HG03457 (cell line): Measurements from ENCODE around the gene GLTP.
"Not testable (repeated sequence)": the region's sequence is repeated elsewhere in the genome, so short reads cannot be mapped to it uniquely, and the experiment has no call there.

ENCODE experiments used
- ATAC-seq: cut with Tn5 transposase; IDR thresholded peaks from one replicate; pipeline ENCODE4 v1.9.1; 2021; ENCODE audit warnings: moderate number of reproducible peaks; ENCODE audit not compliant: unreplicated experiment

GLTP gene

DNA sequence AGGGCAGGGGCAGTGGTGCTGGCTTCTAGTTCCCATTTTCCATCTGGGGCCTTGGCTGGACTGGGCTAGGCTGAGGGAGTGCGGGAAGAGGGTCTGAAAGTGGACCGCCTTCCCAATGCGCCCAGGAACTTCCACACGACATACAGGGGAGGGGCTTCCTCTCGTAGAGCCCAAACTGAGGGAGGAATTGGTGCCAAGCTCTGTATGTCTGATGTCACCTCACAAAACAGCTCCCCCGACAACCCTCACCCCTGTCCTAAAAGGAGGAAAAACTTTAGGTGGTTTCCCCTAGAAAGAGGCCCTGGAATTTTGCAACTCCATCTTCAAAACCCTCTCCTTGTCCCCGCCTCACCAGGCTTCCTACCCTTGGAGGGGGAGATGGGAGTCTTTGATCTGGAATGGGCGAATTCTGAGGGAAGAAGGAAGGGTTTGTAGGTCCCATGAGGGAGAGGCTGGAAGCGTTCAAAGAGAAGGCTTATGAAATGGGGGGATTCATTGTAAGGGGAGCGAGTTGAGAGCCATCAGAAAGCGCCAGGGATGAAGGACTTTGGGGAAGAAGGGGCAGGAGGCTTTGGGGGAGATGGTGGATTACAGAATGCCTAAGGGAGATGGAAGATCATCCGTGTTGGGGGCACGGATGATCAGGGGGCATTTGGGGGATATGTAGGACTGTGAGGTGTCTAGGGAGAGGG is 844 bp downstream of the GLTP start:
- no peak for ATAC-seq

DNA sequence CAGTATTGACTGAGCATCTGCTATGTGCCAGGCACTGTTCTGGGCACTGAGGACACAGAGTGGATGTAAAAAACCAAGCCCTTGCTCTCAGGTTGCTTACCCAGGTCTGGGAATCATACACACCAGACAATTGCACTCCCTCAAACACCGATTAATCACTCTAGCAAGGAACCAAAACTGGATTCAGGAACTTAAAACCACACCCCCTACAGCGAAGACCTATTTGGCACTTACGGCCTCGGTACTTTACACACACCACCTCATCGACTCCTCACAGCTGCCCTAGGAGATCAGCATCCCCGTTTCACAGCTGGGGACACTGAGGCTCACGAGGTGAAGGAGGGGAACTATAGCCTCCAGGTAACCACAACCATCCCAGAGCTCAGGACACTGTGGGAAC is 1.6 kb downstream of the GLTP start:
- ATAC-seq = no peak

DNA sequence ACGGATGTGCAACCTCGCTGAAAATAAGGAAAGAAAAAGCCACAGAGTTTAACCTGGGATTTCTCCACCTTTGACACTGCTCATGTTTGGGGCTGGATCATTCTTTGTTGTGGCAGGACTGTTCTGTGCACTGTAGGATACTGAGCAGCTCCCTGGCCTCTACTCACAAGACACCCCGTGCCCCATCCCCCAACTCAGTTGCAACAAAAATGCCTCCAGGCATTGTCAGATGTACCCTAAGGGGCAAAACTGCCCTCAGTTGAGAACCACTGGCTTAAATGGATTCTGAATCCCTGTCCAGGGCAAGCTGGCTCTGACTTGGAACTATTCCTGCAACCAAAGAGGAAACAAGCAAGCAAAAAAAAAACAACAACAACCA is 2.1 kb downstream of the GLTP start:
- ATAC-seq = no peak

DNA sequence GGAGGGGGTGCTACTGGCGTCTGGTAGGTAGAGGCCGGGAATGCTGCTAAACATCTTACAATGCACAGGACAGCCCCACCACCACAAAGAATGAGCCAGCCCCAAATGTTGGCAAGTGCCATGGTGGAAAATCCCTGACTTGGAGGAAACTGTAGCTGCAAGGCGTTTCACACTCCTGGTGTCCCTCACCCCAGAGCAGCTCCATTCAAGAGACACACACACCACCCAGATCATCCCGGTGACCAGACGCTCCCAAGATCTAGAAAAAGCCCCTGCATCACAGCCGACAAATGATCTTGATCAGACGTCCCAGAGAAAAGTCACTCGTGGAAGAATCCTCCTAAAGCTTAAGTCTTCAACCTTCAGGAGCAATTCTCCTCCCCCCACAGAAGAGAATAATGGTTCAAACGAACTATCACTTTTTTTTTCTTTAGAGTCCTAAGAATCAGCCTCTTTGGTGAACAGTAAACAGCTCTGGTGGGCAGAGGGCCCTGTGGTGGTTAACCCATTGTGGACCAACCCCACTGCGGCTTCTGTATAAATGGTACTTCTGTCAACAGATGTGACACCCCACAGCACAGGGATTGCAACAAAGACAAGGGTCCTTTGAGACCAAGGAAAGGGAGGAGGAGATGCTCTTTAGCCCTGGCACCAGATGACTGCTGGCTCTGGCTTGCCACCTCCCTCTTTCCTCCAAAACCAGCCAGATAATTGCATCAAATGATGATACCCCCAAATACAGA is 2.7 kb downstream of the GLTP start:
- ATAC-seq = no peak

DNA sequence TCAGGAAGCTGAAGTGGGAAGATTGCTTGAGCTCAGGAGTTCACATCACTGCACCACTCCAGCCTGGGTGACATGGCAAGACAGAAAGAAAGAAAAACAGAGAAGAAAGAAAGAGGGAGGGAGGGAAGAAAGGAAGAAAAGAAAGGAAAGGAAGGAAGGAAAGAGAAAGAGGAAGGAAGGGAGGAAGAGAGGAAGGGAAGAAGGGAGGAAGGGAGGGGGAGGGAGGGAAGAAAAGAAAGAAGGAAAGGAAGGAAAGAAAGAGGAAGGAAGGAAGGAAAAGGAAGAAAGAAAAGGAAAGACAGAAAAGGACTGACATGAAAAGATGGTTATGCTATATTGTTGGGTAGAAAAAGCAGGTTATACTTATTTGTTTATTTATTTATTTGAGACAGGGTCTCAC is 3.9 kb downstream of the GLTP start:
- ATAC-seq = no peak

DNA sequence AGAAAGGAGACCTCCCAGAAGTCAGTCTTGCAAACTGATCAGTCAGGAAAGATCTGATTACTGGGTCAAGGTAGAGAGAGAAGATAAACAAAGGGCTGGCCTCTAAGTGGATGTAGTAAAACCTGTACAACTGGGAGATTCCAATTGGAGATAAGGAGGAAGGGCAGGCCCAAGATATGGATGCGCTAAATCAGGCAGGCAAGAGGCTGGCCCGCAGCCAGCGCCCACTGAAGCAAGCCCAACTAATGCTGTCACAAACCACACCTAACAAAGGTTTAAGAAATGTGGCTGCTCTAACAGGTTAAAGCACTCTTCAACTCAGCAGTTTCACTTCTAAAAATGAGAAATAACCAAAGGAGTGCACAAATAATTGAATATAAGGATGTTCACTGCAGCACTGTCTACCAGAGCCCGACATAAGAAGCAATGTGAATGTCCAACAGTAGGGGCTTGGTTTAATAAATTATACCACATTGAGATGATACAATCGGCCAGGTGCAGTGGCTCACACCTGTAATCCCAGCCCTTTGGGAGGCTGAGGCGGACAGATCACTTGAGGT is 4.7 kb downstream of the GLTP start:
- ATAC-seq = no peak

DNA sequence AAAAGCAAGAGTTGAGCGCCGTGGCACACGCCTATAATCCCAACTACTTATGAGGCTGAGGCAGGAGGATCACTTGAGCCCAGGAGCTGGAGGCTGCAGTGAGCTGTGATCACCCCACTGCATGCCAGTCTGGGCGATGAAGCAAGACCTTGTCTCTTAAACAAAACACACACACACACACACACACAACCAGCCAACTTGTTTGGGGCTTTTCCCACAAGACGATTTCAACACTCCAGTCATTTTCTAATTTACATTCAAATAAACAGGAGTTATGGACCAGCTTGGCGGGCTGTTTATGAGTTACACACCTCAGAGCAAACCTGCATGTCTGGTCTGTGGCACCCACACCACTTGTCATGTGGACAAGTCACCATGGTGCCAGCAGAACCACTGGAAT is 6.7 kb downstream of the GLTP start:
- ATAC-seq = no peak

DNA sequence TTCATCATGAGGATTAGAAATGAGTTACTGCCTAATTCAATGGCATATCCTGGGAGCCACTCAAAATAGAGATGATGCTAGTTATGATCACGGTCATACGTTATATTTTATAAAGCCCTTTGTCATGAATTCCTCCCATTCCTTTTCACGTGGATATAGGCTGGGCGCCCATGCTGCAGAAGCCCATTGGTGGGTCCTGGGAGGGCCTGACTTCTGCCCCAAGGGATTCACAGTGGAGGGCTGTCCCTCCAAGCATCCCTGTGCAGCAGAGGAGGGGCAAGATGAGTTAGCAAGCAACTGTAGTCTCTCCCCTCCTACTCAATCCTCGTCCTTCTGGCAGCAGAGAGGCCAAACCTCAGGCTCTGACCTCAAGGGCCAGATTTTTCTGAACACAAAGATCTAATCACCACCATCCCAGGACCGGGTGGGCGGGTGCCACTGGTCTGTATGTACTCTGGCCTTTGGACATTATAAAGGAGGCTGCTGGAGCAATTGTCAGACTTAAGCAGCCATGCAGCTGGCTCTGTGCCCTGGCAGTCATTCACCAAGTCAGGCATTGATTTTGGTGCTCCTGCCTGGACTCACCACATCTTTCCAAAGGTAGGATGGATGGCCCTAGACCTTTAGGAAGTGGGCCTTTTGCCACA is 8.6 kb downstream of the GLTP start:
- no peak for ATAC-seq

DNA sequence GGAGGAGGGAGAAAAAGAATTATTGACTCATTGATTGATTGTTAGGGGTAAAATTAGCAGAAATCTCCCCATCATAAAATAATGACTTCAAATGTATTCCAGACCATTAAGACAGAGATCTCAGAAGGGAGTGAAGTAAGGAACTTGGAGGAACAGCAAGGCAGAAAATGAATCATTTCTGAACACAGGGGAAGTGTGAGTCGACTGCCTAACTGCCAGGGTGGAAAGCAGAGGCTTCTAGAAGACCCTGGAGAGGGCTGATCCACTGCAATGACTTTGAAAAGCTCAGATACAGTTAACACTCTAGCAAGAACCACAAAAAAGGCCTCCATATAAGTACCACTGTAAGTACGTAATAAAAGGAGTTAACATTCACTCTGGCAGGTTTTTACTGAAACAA is 9.7 kb downstream of the GLTP start:
- ATAC-seq = no peak

DNA sequence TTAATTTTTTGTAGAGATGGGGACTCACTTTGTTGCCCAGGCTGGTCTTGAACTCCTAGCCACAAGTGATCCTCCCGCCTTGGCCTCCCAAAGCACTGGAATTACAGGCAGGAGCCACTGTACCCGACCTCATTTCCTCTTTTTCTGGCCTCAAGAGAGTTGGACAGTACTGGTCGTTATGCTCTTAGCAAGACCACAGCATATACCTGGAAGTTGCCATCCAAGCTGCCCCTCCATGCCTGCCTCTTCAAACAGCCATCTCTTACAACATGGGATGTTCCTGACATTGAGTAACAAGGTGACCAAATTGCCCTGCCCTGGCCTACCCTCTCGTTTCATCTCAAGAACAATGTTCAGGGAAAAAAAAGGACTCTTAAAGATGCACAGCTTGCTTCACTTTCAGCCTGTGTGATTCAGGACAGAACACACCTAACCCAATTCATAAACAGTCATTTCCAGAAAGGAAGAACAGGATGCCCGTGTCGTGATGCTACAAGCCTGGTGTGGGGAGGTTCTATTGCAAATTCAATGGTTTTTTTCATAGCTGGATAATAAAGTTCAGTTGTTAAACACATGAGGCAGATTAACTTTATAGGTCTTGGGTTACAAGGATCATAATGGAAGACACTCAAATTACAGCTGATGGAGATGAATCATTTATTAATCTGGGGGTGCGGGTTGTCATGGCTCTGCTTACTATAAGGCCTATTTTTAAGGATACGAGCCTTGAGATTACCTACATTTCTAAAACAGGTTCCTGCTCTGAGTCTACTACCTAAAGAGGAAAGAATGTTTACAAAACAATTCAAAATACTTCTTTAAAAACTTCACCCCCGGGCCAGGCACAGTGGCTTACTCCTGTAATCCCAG is 11.9 kb downstream of the GLTP start:
- ATAC-seq = no peak

DNA sequence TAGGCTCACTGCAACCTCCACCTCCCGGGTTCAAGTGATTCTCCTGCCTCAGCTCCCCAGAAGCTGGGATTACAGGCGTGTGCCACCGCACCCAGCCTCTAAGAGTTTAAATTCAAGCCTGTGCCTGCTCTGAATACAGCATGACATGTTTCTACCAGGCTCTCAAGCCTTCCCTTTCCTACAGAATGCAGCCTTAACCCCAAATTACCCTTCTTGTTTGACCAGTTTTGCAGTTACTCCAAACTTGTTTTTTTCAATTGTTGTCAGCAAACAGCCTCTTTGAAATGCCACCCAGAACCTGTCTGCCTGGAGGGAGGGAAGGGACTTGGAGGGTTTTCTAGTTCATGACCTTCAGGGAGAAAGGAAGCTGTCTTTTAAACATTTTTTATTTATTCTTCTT is 15.4 kb downstream of the GLTP start:
- ATAC-seq = no peak

DNA sequence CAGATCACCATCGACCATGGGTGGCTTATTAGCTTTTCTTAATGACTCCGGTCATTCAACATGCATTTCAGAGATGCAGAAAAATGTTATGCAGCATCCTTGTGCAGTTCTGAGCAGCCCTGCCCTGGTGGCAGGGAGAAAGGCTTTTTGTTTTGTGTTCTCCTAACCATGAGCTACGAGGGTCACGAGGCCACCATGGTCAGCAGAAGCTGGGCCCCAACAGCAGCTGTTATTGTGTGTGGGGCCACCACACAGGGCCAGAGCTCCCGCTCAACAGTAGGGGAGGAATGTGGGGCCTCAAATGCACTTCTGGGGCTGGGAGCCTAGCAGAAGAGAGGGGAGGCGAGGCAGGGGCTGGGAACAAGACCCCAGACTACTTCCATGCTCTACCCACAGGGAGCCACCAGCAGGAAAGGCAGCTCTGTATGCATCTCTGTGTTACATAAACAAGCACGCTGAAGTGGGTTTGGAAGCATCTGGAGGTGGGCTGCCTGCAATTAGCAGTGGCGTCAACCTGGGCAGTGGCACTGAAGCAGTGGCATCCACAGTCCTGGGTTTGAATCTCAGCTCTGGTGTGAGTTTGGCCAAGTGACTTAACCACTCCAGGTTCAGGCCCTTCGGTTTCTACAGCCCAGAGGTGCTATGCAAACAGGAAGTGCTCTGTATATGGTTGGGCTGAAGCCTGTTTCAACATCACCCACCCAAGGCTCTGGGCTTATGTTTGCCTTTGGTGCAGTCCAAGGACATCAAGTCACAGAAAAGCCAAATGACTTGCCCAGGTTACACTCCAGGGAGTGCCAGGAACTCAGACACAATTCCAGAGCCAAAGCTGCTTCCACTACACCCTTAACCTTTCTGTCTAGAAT is 16.3 kb downstream of the GLTP start:
- ATAC-seq = no peak

DNA sequence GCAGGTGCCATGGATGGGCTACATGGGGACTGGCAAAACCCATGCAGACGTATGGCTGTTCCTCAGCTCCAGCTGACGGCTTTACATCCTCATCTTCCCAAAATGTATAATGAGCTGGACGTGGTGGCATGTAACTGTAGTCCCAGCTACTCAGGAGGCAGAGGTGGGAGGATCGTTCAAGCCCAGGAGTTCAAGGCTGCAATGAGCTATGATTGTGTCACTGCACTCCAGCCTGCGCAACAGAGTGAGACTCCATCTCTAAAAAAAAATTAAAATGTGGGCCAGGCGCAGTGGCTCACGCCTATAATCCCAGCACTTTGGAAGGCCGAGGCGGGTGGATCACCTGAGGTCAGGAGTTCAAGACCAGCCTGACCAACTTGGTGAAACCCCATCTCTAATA is 17.9 kb downstream of the GLTP start:
- not testable (repeated sequence) for ATAC-seq

DNA sequence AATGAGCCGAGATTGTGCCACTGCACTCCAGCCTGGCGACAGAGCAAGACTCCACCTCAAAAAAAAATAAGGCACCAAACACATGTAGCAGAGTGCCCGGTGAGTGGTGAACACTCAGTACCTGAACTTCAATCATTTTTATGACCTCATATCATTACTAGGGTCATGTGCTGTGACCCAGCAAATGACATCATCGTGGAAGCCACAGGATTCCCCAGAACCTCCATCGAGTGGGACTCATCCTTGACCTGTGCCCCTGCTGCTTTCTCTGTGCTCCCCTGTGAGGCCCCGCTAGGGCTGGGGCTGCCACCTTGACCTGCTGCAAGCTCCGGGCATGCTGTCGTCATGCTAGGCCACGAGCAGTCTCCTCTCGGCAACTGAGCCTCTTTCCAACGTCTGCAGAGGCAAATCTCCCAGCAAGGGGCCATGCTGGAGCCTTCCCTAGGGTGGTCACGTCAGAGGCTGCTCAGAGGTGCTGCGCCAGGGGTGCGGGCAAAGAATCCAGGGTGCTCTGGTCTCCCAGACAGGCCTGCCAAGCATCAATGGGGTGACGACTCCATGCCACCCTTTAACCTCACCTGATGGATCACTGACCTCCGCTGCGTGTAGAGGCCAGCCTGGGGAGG is 18.5 kb downstream of the GLTP start:
- no peak for ATAC-seq

DNA sequence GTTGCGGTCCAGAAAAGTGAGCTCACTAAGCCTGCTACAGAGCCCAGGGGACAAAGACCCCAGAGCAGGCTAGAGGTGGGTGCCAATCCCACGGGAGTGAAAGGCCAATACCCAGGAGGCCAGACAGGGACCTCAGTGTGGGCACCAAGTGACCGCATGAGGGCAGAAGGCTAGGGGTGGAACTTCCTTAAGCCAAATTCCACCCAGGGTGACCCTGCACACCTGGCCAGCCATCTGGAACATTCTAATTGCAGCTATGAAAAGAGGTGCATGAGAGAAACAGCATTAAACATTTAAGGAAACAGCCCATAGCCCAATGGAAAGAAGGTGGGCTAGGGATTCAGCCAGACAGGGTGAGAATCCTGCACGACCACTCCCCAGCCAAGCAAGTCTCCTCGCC is 19.4 kb downstream of the GLTP start:
- ATAC-seq = no peak

DNA sequence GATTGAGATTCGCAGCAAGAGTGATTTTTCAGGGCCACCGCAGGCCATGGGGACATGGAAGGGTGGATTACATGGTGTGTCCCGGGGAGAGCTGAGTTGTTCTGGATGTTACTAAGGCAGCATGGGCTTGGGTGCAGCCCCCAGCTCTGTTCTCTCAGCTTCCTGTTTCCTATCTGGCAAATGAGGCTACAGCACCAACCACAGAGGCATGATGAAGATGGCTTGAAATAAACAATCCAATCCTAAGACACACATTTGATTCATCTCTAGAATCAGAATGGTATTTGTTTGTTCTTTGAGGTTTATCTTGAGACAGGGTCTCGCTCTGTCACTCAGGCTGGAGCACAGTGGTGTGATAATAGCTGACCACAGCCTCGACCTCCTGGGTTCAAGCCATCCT is 21.6 kb downstream of the GLTP start:
- no peak for ATAC-seq

DNA sequence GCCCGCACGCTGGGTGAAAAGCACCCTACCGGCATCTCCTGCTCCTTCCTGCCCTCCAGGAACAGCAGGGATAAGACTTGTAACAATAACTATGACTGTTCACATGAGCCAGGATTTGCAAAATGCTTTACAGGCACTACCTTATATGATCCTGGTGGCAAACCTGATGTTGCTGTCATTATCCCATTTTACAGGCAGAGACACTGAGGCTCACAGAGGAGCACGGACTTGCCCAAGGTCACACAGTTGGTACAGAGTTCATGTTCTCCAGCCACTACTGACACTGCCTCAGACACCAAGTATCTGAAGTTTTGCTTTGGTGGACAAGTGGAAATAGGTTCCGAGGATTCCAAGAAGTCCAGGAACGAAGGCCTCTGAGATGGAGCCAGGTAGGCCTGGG is 22.6 kb downstream of the GLTP start:
- no peak for ATAC-seq

DNA sequence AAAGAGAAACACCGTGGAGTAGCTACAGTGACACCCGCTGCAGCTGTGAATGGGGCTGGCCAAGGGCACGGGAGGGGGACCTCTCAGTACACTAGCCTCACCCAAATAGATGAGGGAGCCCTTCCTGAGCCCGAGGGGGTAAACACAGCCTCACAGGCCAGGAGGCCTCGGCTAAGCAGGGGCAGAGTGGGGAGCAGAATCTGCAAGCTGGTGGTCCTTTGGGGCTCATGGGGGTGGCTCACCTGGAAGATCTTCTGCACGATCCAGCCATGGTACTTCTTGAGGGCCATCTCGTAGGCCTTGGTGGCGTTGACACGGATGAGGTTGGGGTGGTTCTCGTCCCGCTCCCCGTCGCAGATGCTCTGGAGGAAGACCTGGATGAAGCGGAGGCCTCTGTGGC is 25.0 kb downstream of the GLTP start:
- no peak for ATAC-seq

DNA sequence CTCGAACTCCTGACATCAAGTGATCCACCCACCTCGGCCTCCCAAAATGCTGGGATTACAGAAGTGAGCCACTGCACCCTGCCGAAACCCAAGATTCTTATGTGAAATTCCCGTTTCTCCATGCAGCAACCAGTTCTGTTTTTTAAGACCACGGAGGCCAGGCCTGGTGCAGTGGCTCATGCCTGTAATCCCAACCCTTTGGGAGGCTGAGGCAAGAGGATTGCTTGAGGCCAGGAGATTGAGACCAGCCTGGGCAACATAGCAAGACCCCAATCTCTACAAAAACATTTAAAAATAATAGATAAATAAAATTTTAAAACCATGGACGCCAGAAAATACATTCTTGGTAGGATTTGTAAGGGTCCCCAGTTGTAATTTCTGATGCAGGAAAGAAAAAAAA is 29.8 kb downstream of the GLTP start:
- ATAC-seq = not testable (repeated sequence)
